ENCODE measurements around the gene KCNJ4. TPM values are rescaled to one million over a fixed set of nuclear protein-coding genes. Genes with fewer than 3 reads are reported as not detected.
A peak's percentile ranks its signal among the peaks of the same experiment; 100 is the strongest.

KCNJ4 gene
- total and polyA plus RNA-seq, 7 experiments from 2014 or later, result not detected

DNA sequence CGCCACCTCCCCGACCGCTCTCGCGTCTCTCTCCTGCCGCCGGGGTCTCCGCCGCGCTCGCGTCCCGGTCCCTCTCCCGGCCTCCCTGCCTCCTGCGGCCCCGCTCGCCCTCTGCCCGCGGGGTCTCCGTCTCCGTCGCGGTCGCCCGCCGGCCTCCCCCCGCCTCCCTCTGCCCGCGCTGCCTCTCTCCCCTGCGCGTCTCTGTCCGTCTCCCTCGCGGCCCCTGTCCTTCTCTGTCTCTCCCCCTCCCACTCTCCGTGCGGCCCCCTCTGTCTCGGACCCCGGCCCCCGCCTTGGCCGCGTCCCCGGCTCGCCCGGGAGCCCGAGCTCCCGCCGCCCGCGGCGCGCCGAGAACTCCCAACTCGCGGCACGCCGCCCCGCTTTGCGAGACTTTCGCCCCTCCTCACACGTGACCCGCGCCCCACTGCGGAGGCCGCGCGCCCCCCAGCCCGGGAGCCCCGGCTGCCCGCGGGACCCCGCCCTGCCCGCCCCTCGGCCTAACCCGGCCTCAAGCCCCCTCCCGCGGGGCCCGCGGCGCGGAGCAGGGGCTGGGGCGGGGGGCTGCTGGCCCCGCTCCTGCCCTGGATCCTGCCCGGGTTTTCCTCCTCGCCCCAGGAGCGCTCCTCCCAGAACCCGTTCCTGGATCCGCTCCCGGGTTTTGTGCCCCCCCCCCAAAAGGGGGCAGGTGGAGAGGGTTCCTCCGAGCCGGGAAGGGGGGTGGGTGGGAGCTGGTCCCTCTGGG, 702 bp upstream of the KCNJ4 start:
- H3K4me1 ChIP-seq (ENCODE audit: control insufficient read depth in 2 of 2, insufficient read depth in 2 of 2, low read length in 2 of 2), result peaks cover 0 to 5% of the 10 kb centered on the region in 2 donors
- peak overlapping the region in 5 of 10 donors; percentile 20 to 84 (median 73) for H3K4me3 Mint-ChIP-seq
- intact Hi-C loops (cut with micrococcal nuclease), result no loop called here
- peaks cover 62 to 81% (median 72%) of the 10 kb centered on the region in 5 donors for H3K27me3 Mint-ChIP-seq
- CTCF ChIA-PET, result no interaction called here
- H3K4me1 Mint-ChIP-seq, result peaks cover 5 to 18% (median 15%) of the 10 kb centered on the region in 7 donors
- H3K27ac ChIP-seq (ENCODE audit: low read depth, low read length), result no peak overlapping the region
- H3K36me3 Mint-ChIP-seq, result peaks cover 0 to 3% (median 0%) of the 10 kb centered on the region in 5 donors
- H3K27ac Mint-ChIP-seq, result no peak overlapping the region
- H3K27me3 ChIP-seq (ENCODE audit: control insufficient read depth in 2 of 2, insufficient read depth in 2 of 2, low read length in 2 of 2), result peaks cover 5 to 14% of the 10 kb centered on the region in 2 donors
- POLR2A ChIA-PET, result no interaction called here
- H3K4me3 ChIP-seq (ENCODE audit: low read length), result no peak overlapping the region
- H3K36me3 ChIP-seq (ENCODE audit: control insufficient read depth in 2 of 3, insufficient read depth in 3 of 3, low read length in 3 of 3), result no peaks in the 10 kb centered on the region
- no peaks in the 10 kb centered on the region for H3K9me3 ChIP-seq (ENCODE audit: control insufficient read depth in 2 of 3, low read length in 3 of 3)
- DNase-seq (peak in 1 of 9 donors; percentile 12), ATAC-seq (peak; percentile 34)
- peaks cover 0 to 3% (median 0%) of the 10 kb centered on the region in 11 donors for H3K9me3 Mint-ChIP-seq

DNA sequence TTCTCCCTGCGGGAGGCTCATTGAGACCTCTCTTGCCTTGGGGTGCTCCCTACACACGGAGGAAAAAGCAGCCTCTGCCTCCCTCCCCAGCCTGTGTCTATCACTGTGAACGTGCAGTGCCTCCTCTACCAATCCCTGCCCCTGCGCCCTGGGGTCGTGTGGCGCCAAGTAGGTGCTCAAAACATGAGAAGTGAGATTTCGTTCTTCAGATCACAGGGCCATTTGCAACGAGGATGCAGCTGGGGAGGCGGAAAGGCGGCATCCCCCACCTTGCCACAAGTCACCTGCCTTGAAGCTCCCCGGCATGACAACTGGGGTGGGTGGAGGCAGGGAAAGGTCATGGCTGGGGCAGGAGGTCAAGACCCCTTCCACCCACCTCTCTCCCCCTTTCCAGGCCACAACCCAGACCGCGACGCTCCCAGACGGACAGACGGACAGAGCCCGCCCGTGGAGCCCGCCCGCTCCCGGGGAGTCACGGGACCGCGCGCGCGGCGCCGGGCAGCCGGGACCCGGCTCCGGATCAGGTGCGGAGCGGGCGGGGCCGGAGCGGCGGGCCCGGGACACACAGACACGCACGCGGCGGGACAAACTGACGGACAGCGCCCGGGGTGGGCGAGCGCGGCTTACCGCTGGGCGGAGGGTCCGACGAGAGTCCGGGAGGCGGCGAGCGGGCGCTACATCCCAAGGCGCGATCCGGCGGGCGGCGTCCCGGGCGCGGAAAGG, 485 bp downstream of the KCNJ4 start:
- ChIA-PET CTCF (no interaction called here), POLR2A (no interaction called here)
- peak in 4 of 9 donors; percentile 22 to 39 (median 26) for DNase-seq
- Mint-ChIP-seq H3K27me3 (peaks cover 56 to 84% (median 74%) of the 10 kb centered on the region in 5 donors), H3K9me3 (peaks cover 0 to 3% (median 0%) of the 10 kb centered on the region in 11 donors), H3K4me3 (peak overlapping the region; percentile 70 to 88 (median 84)), H3K27ac (peak overlapping the region in 1 of 9 donors; percentile 81), H3K36me3 (peaks cover 0 to 3% (median 0%) of the 10 kb centered on the region in 5 donors), H3K4me1 (peaks cover 5 to 15% (median 14%) of the 10 kb centered on the region in 7 donors)
- H3K36me3 ChIP-seq (ENCODE audit: control insufficient read depth in 2 of 3, insufficient read depth in 3 of 3, low read length in 3 of 3), result no peaks in the 10 kb centered on the region
- intact Hi-C loops (cut with micrococcal nuclease), result no loop called here
- H3K4me3 ChIP-seq (ENCODE audit: low read length), result peak overlapping the region; percentile 43
- ATAC-seq, result peak; percentile 36
- H3K4me1 ChIP-seq (ENCODE audit: control insufficient read depth in 2 of 2, insufficient read depth in 2 of 2, low read length in 2 of 2), result peaks cover 0 to 5% of the 10 kb centered on the region in 2 donors
- peaks cover 5 to 14% of the 10 kb centered on the region in 2 donors for H3K27me3 ChIP-seq (ENCODE audit: control insufficient read depth in 2 of 2, insufficient read depth in 2 of 2, low read length in 2 of 2)
- H3K9me3 ChIP-seq (ENCODE audit: control insufficient read depth in 2 of 3, low read length in 3 of 3), result no peaks in the 10 kb centered on the region
- no peak overlapping the region for H3K27ac ChIP-seq (ENCODE audit: low read depth, low read length)

DNA sequence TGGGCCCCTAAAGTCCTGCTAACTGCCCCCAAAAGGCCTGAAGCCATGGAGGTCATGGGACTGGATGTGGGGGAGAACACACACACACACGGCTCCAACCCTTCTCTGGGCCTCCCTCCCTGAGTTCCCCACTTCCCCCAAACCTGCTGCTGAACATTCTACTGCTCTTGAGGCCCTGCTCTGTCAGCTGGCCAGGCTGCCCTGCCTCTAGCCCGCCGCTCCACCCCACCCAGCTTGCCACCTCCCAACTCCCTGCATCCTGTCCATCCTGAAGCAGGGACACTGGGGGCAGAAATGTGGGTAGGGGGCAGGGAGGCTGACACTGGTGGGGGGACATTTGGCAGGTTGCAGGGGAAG, 1.0 kb downstream of the KCNJ4 start:
- H3K9me3 Mint-ChIP-seq, result peaks cover 0 to 3% (median 0%) of the 10 kb centered on the region in 11 donors
- H3K4me1 Mint-ChIP-seq, result peaks cover 5 to 15% (median 14%) of the 10 kb centered on the region in 7 donors
- DNase-seq, result no peak
- Histone ChIP-seq H3K36me3 (ENCODE audit: control insufficient read depth in 2 of 3, insufficient read depth in 3 of 3, low read length in 3 of 3) (no peaks in the 10 kb centered on the region), H3K9me3 (ENCODE audit: control insufficient read depth in 2 of 3, low read length in 3 of 3) (no peaks in the 10 kb centered on the region), H3K4me3 (ENCODE audit: low read length) (peak overlapping the region; percentile 43), H3K27me3 (ENCODE audit: control insufficient read depth in 2 of 2, insufficient read depth in 2 of 2, low read length in 2 of 2) (peaks cover 4 to 14% of the 10 kb centered on the region in 2 donors), H3K4me1 (ENCODE audit: control insufficient read depth in 2 of 2, insufficient read depth in 2 of 2, low read length in 2 of 2) (peaks cover 0 to 5% of the 10 kb centered on the region in 2 donors), H3K27ac (ENCODE audit: low read depth, low read length) (no peak overlapping the region)
- ATAC-seq, result no peak
- H3K27me3 Mint-ChIP-seq, result peaks cover 52 to 79% (median 68%) of the 10 kb centered on the region in 5 donors
- peak overlapping the region in 7 of 10 donors; percentile 4 to 87 (median 83) for H3K4me3 Mint-ChIP-seq
- H3K36me3 Mint-ChIP-seq, result peaks cover 0 to 3% (median 0%) of the 10 kb centered on the region in 5 donors
- intact Hi-C loops (cut with micrococcal nuclease), result no loop called here
- ChIA-PET CTCF (no interaction called here), POLR2A (no interaction called here)
- no peak overlapping the region for H3K27ac Mint-ChIP-seq

GRCh38 chr22:38453066-38453672, 1.8 kb downstream of the KCNJ4 start:
- H3K27me3 ChIP-seq (ENCODE audit: control insufficient read depth in 2 of 2, insufficient read depth in 2 of 2, low read length in 2 of 2), result peaks cover 0 to 14% of the 10 kb centered on the region in 2 donors
- Mint-ChIP-seq H3K9me3 (peaks cover 0 to 3% (median 0%) of the 10 kb centered on the region in 11 donors), H3K36me3 (peaks cover 0 to 3% (median 0%) of the 10 kb centered on the region in 5 donors), H3K27ac (peak overlapping the region in 1 of 9 donors; percentile 84), H3K27me3 (peaks cover 45 to 71% (median 60%) of the 10 kb centered on the region in 5 donors), H3K4me1 (peaks cover 5 to 15% (median 14%) of the 10 kb centered on the region in 7 donors), H3K4me3 (peak overlapping the region in 6 of 10 donors; percentile 37 to 86 (median 48))
- H3K27ac ChIP-seq (ENCODE audit: low read depth, low read length), result no peak overlapping the region
- no peak overlapping the region for H3K4me3 ChIP-seq (ENCODE audit: low read length)
- H3K4me1 ChIP-seq (ENCODE audit: control insufficient read depth in 2 of 2, insufficient read depth in 2 of 2, low read length in 2 of 2), result peaks cover 0 to 5% of the 10 kb centered on the region in 2 donors
- H3K36me3 ChIP-seq (ENCODE audit: control insufficient read depth in 2 of 3, insufficient read depth in 3 of 3, low read length in 3 of 3), result no peaks in the 10 kb centered on the region
- H3K9me3 ChIP-seq (ENCODE audit: control insufficient read depth in 2 of 3, low read length in 3 of 3), result no peaks in the 10 kb centered on the region
- intact Hi-C loops (cut with micrococcal nuclease), result no loop called here
- no peak for ATAC-seq
- POLR2A ChIA-PET, result no interaction called here
- CTCF ChIA-PET, result interaction anchor here (0.6 kb wide), 1 partner anchor 101 kb away, joined by 5 read pairs; no protein-coding TSS in a partner anchor
- no peak for DNase-seq

- H3K27ac Mint-ChIP-seq, result no peak overlapping the region
- H3K4me3 Mint-ChIP-seq, result peak overlapping the region in 1 of 10 donors; percentile 35
- H3K36me3 Mint-ChIP-seq, result peaks cover 0 to 3% (median 0%) of the 10 kb centered on the region in 5 donors
- no peak for DNase-seq
- peaks cover 0 to 3% (median 0%) of the 10 kb centered on the region in 11 donors for H3K9me3 Mint-ChIP-seq
- ChIA-PET CTCF (no interaction called here), POLR2A (no interaction called here)
- Histone ChIP-seq H3K4me1 (ENCODE audit: control insufficient read depth in 2 of 2, insufficient read depth in 2 of 2, low read length in 2 of 2) (peaks cover 0 to 5% of the 10 kb centered on the region in 2 donors), H3K27me3 (ENCODE audit: control insufficient read depth in 2 of 2, insufficient read depth in 2 of 2, low read length in 2 of 2) (peaks cover 0 to 14% of the 10 kb centered on the region in 2 donors), H3K36me3 (ENCODE audit: control insufficient read depth in 2 of 3, insufficient read depth in 3 of 3, low read length in 3 of 3) (no peaks in the 10 kb centered on the region), H3K9me3 (ENCODE audit: control insufficient read depth in 2 of 3, low read length in 3 of 3) (no peaks in the 10 kb centered on the region), H3K27ac (ENCODE audit: low read depth, low read length) (no peak overlapping the region), H3K4me3 (ENCODE audit: low read length) (no peak overlapping the region)
- no peak for ATAC-seq
- peaks cover 38 to 64% (median 54%) of the 10 kb centered on the region in 5 donors for H3K27me3 Mint-ChIP-seq
- peaks cover 5 to 15% (median 14%) of the 10 kb centered on the region in 7 donors for H3K4me1 Mint-ChIP-seq
- intact Hi-C loops (cut with micrococcal nuclease), result no loop called here
Observed at GRCh38 chr22:38452373-38453065, 2.5 kb downstream of the KCNJ4 start.

- H3K27me3 Mint-ChIP-seq, result peaks cover 32 to 58% (median 48%) of the 10 kb centered on the region in 5 donors
- POLR2A ChIA-PET, result no interaction called here
- H3K27me3 ChIP-seq (ENCODE audit: control insufficient read depth in 2 of 2, insufficient read depth in 2 of 2, low read length in 2 of 2), result peaks cover 0 to 14% of the 10 kb centered on the region in 2 donors
- no peak for DNase-seq
- CTCF ChIA-PET, result no interaction called here
- peaks cover 5 to 13% (median 11%) of the 10 kb centered on the region in 7 donors for H3K4me1 Mint-ChIP-seq
- no peak overlapping the region for H3K27ac ChIP-seq (ENCODE audit: low read depth, low read length)
- H3K4me3 Mint-ChIP-seq, result no peak overlapping the region
- no peak overlapping the region for H3K4me3 ChIP-seq (ENCODE audit: low read length)
- peaks cover 0 to 3% (median 0%) of the 10 kb centered on the region in 5 donors for H3K36me3 Mint-ChIP-seq
- intact Hi-C loops (cut with micrococcal nuclease), result no loop called here
- no peaks in the 10 kb centered on the region for H3K36me3 ChIP-seq (ENCODE audit: control insufficient read depth in 2 of 3, insufficient read depth in 3 of 3, low read length in 3 of 3)
- H3K9me3 ChIP-seq (ENCODE audit: control insufficient read depth in 2 of 3, low read length in 3 of 3), result no peaks in the 10 kb centered on the region
- peaks cover 0 to 5% of the 10 kb centered on the region in 2 donors for H3K4me1 ChIP-seq (ENCODE audit: control insufficient read depth in 2 of 2, insufficient read depth in 2 of 2, low read length in 2 of 2)
- peaks cover 0 to 1% (median 0%) of the 10 kb centered on the region in 11 donors for H3K9me3 Mint-ChIP-seq
- H3K27ac Mint-ChIP-seq, result no peak overlapping the region
- no peak for ATAC-seq
Observed at GRCh38 chr22:38451864-38452263, 3.1 kb downstream of the KCNJ4 start.
